ENCODE results near the gene NXPE3.

The NXPE3 gene

DNA sequence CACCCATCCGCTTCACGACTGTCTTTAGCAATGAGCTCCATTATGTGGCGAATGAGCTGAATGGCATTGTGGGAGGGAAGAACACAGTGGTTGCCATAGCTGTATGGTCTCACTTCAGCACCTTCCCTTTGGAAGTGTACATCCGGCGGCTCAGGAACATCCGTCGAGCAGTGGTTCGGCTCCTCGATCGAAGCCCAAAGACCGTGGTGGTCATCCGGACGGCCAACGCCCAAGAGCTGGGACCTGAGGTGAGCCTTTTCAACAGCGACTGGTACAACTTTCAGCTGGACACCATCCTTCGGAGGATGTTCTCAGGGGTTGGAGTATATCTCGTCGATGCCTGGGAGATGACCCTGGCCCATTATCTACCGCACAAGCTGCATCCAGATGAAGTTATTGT lies 42.5 kb downstream of the NXPE3 start:
- 0 out of 2 replicates have a peak, but pooled peaks cover 3% of the 10 kb centered on the region for H3F3A ChIP-seq (ENCODE audit: insufficient read depth, low read length)
- no peaks in the 10 kb centered on the region for H3K9me2 ChIP-seq (ENCODE audit: low read depth, low read length)
- peaks cover 27% of the 10 kb centered on the region; the same call in 1 of the 2 replicates for H3K36me3 ChIP-seq (ENCODE audit: insufficient read depth, low read length)
- TF ChIP-seq EZH2 (IDR thresholded peaks at IDR 0.05; ENCODE audit: borderline replicate concordance, low read length) = no peak
- TF ChIP-seq, protein P1, sequence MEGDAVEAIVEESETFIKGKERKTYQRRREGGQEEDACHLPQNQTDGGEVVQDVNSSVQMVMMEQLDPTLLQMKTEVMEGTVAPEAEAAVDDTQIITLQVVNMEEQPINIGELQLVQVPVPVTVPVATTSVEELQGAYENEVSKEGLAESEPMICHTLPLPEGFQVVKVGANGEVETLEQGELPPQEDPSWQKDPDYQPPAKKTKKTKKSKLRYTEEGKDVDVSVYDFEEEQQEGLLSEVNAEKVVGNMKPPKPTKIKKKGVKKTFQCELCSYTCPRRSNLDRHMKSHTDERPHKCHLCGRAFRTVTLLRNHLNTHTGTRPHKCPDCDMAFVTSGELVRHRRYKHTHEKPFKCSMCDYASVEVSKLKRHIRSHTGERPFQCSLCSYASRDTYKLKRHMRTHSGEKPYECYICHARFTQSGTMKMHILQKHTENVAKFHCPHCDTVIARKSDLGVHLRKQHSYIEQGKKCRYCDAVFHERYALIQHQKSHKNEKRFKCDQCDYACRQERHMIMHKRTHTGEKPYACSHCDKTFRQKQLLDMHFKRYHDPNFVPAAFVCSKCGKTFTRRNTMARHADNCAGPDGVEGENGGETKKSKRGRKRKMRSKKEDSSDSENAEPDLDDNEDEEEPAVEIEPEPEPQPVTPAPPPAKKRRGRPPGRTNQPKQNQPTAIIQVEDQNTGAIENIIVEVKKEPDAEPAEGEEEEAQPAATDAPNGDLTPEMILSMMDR (IDR thresholded peaks at IDR 0.05; ENCODE audit: low read length) = no peak
- no peak overlapping the region for H2AFZ ChIP-seq (ENCODE audit: low read length)
- H3K4me2 ChIP-seq (ENCODE audit: low read length) = no peak overlapping the region
- no peaks in the 10 kb centered on the region for H3K79me2 ChIP-seq (ENCODE audit: insufficient read depth, low read length)
- peaks cover 27% of the 10 kb centered on the region for H3K4me1 ChIP-seq (ENCODE audit: insufficient read depth, low read length, severe bottlenecking)
- H4K20me1 ChIP-seq (ENCODE audit: insufficient read depth, low read length) = no peaks in the 10 kb centered on the region
- H3K9me3 ChIP-seq (ENCODE audit: low read length) = no peaks in the 10 kb centered on the region
- no peaks in the 10 kb centered on the region for H3K27me3 ChIP-seq (ENCODE audit: insufficient read depth, low read length)
- H3K4me3 ChIP-seq (ENCODE audit: low read depth, low read length, poor library complexity, severe bottlenecking) = no peak overlapping the region
- H3K27ac ChIP-seq (ENCODE audit: low read depth, low read length, poor library complexity, severe bottlenecking) = no peak overlapping the region
- H3K9ac ChIP-seq (ENCODE audit: low read length) = no peak overlapping the region

DNA sequence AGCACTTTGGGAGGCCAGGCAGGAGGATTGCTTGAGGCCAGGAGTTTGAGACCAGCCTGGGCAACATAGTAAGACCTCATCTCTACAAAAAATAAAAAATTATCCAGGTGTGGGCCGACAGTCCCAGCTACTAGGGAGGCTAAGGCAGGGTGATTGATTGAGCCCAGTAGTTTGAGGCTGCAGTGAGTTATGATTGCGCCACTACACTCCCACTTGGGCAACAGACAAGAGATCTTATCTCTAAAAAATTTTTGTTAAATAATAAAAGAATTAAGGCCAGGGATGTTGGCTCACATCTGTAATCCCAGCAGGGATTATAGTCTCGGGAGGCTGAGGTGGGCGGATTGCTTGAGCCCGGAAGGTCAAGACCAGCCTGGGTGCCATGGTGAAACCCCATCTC lies 44.5 kb downstream of the NXPE3 start:
- Histone ChIP-seq H3F3A (ENCODE audit: insufficient read depth, low read length) (0 out of 2 replicates have a peak, but pooled peaks cover 3% of the 10 kb centered on the region), H2AFZ (ENCODE audit: low read length) (no peak overlapping the region), H3K9me2 (ENCODE audit: low read depth, low read length) (no peaks in the 10 kb centered on the region), H3K4me2 (ENCODE audit: low read length) (no peak overlapping the region), H3K9ac (ENCODE audit: low read length) (no peak overlapping the region), H3K27ac (ENCODE audit: low read depth, low read length, poor library complexity, severe bottlenecking) (no peak overlapping the region), H3K4me1 (ENCODE audit: insufficient read depth, low read length, severe bottlenecking) (peaks cover 27% of the 10 kb centered on the region), H4K20me1 (ENCODE audit: insufficient read depth, low read length) (no peaks in the 10 kb centered on the region), H3K27me3 (ENCODE audit: insufficient read depth, low read length) (no peaks in the 10 kb centered on the region), H3K9me3 (ENCODE audit: low read length) (no peaks in the 10 kb centered on the region), H3K36me3 (ENCODE audit: insufficient read depth, low read length) (peaks cover 17% of the 10 kb centered on the region; the same call in 1 of the 2 replicates), H3K4me3 (ENCODE audit: low read depth, low read length, poor library complexity, severe bottlenecking) (no peak overlapping the region), H3K79me2 (ENCODE audit: insufficient read depth, low read length) (peaks cover 3% of the 10 kb centered on the region; the same call in 1 of the 2 replicates)
- TF ChIP-seq EZH2 (IDR thresholded peaks at IDR 0.05; ENCODE audit: borderline replicate concordance, low read length) = no peak
- TF ChIP-seq, protein P1 (IDR thresholded peaks at IDR 0.05; ENCODE audit: low read length) = no peak

DNA sequence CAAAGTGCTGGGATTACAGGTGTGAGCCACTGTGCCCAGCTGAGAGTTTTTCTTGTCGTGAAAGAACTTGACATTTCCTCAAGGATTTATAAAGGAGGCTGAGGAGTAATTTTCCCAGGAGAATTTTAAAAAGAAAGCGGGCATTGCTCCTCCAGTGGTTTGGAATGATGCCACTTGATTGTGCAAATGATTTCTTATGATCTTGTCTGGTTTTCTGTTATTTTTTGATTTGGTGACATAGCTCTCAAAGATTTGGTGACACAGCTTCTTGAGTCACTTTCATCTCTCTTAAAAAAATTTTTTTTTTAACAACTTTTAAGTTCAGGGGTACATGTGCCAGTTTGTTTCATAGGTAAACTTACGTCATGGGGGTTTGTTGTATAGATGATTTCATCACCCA lies 45.7 kb downstream of the NXPE3 start:
- H3K4me2 ChIP-seq (ENCODE audit: low read length) = no peak overlapping the region
- no peaks in the 10 kb centered on the region for H3K9me2 ChIP-seq (ENCODE audit: low read depth, low read length)
- H3K79me2 ChIP-seq (ENCODE audit: insufficient read depth, low read length) = peaks cover 8% of the 10 kb centered on the region; the same call in 1 of the 2 replicates
- H3F3A ChIP-seq (ENCODE audit: insufficient read depth, low read length) = 0 out of 2 replicates have a peak, but pooled peaks cover 3% of the 10 kb centered on the region
- H3K4me1 ChIP-seq (ENCODE audit: insufficient read depth, low read length, severe bottlenecking) = peaks cover 37% of the 10 kb centered on the region
- H4K20me1 ChIP-seq (ENCODE audit: insufficient read depth, low read length) = no peaks in the 10 kb centered on the region
- TF ChIP-seq, protein P1 (IDR thresholded peaks at IDR 0.05; ENCODE audit: low read length) = no peak
- TF ChIP-seq EZH2 (IDR thresholded peaks at IDR 0.05; ENCODE audit: borderline replicate concordance, low read length) = no peak
- H3K27ac ChIP-seq (ENCODE audit: low read depth, low read length, poor library complexity, severe bottlenecking) = peak overlapping the region; percentile 45
- H3K36me3 ChIP-seq (ENCODE audit: insufficient read depth, low read length) = peaks cover 16% of the 10 kb centered on the region; the same call in 1 of the 2 replicates
- no peaks in the 10 kb centered on the region for H3K9me3 ChIP-seq (ENCODE audit: low read length)
- no peak overlapping the region for H3K9ac ChIP-seq (ENCODE audit: low read length)
- H3K27me3 ChIP-seq (ENCODE audit: insufficient read depth, low read length) = no peaks in the 10 kb centered on the region
- H2AFZ ChIP-seq (ENCODE audit: low read length) = no peak overlapping the region
- no peak overlapping the region for H3K4me3 ChIP-seq (ENCODE audit: low read depth, low read length, poor library complexity, severe bottlenecking)

Data from OCI-LY1 (cell line).